ENCODE results near the gene AMH.
"Not testable (repeated sequence)": the region's sequence is repeated elsewhere in the genome, so short reads cannot be mapped to it uniquely, and the experiment has no call there.

AMH gene

DNA sequence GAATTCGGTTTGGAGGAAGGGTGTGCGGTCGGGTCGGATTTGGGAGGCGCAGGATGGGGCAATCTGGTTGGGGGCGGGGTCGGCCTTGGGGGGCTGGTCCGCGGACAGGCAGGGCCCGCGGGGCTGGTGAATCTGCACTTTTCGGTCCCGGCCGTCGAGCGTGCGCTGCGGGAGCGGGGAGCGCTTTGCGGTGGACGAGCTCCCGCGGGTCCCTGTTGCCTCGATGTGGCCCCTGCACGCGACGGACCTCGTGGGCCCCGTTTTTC is 21.0 kb downstream of the AMH start:
- DNase-seq (ENCODE audit: low read depth in 3 of 3), result no peak

- peak in 2 of 3 donors; percentile 55 to 71 for DNase-seq (ENCODE audit: low read depth in 3 of 3)
Measured at GRCh38 chr19:2270423-2271233, 21.5 kb downstream of the AMH start.

- no peak for DNase-seq (ENCODE audit: low read depth in 3 of 3)
Measured at GRCh38 chr19:2271234-2272103, 22.3 kb downstream of the AMH start.

DNA sequence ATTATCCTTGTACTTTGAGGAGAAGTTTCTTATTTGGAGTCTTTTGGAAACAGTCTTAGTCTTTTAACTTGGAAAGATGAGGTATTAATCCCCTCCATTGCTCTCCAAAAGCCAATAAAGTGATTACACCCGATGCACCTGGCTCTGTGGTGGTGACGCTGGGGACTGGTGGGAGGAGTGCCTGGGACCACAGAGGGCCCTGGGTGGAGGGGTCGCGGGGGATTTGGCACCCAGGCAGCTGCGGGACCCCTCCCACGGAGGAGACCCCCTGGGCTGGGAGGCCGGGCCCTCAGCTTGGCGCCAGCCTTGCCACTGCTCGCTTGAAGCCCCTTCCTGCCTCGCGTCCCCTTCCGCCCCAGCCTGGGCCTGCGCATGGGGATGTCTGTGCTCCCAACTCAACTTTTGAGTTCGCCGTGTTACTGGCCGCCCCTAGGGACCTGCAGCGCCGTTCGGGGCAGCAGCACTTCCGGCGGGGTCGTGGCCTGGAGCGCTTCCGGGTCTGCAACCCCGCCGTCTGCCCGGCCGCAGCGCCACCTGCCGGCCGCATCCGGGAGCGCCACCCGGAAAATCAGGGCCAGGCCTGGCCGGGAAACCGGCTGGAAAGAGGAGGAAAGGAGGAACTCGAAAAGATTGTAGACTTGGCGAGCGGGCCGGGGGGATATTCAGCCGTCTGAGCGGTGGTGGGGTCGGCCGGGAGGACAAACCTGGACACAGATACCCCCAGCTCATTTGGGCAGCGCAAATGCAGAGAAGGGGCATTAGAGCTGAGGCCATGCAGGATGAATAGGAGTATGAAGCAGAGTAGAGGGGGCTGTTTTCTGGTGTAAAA is 24.4 kb downstream of the AMH start:
- DNase-seq (ENCODE audit: low read depth in 3 of 3), result peak; percentile 67 to 77 (median 70)

- no peak for DNase-seq (ENCODE audit: low read depth in 3 of 3)
Measured at GRCh38 chr19:2274185-2274711, 25.1 kb downstream of the AMH start.

- DNase-seq (ENCODE audit: low read depth in 3 of 3), result no peak
Measured at GRCh38 chr19:2274931-2275535, 25.9 kb downstream of the AMH start.

DNA sequence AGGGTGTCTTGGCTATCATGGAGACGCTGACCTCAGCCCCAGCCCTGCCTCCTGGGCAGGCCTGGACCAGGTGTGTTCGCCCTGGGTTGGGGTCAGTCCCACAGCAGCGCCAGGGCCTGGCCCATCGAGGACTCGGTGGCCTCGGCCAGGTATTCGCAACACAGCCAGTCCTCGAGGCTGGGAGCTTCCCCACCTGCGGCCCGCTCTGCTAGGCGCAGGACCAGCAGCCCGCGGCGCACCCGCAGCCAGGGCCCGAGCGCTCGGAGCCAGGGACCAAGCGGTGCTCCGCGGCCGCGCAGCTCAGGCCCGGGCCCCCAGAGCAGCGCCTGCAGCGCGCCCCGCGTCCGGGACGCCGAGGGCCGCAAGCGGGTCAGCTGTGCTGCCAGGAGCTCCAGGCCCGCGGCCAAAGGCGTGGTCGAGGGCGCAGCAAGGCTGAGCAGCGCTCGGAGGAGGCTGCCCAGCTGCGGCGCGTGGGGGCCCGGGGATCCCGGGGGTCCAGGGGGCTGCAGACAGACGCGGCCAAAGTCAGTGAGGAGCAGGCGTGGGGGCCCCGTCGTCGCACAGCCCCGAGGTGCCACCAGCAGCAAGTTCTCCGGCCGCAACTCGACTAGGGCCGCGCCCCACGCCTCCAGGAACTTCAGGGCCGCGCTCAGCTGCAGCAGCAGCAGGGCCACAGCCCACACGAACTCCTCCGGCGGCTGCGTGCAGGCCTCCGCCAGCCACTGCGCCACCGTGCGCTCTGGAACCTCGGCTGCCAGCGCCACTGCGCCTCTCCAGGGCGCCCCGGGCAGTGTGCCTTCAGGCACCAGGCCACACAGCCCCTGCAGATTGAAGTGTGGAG is 26.7 kb downstream of the AMH start:
- DNase-seq (ENCODE audit: low read depth in 3 of 3), result no peak

- no peak for DNase-seq (ENCODE audit: low read depth in 3 of 3)
Measured at GRCh38 chr19:2276429-2276986, 27.4 kb downstream of the AMH start.

DNA sequence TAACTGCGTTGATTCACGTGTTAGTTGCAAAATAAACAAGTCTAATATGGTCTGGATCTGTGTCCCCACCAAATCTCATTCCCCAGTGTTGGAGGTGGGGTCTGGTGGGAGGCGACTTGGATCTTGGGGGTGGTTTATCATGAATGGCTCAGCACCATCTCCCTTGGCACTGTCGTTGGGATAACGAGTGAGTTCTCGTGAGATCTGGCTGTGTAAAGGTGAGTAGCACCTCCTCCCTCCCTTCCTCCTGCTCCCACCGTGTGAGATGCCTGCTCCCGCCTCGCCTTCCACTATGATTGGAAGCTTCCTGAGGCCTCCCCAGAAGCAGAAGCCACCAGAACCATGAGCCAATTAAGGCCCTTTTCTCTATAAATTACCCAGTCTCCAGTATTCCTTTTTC is 28.0 kb downstream of the AMH start:
- DNase-seq (ENCODE audit: low read depth in 3 of 3), result no peak

GRCh38 chr19:2278459-2279158 is 29.5 kb downstream of the AMH start:
- DNase-seq (ENCODE audit: low read depth in 3 of 3), result no peak

GRCh38 chr19:2280633-2281264 is 31.6 kb downstream of the AMH start:
- DNase-seq (ENCODE audit: low read depth in 3 of 3), result no peak

DNA sequence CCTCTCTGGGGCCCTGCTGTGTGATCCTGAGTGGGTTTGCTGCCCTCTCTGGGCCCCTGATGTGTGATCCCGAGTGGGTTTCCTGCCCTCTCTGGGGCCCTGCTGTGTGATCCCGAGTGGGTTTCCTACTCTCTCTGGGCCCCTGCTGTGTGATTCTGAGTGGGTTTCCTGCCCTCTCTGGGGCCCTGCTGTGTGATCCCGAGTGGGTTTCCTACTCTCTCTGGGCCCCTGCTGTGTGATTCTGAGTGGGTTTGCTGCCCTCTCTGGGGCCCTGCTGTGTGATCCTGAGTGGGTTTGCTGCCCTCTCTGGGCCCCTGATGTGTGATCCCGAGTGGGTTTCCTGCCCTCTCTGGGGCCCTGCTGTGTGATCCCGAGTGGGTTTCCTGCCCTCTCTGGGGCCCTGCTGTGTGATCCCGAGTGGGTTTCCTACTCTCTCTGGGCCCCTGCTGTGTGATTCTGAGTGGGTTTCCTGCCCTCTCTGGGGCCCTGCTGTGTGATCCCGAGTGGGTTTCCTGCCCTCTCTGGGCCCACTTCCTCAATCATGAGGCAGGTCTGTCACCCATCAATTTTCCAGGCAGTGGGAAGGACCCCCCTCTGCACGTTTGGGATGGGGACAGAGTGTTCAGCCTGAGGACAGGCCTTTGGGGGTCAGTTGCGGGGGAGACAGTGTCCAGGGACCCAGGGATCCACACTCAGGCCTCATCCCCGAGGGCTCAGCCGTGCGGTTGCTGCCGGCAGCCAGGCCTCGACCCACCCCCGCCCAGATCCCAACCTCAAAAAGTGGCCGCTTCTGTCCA is 32.3 kb downstream of the AMH start:
- DNase-seq (ENCODE audit: low read depth in 3 of 3), result not testable (repeated sequence)

GRCh38 chr19:2282062-2282861 is 33.1 kb downstream of the AMH start, which contains the start of gene PEAK3:
PEAK3 (minus strand) TSS chr19:2282175; CDS start chr19:2280931, 1,244 bp downstream.
- DNase-seq (ENCODE audit: low read depth in 3 of 3), result no peak

- DNase-seq (ENCODE audit: low read depth in 3 of 3), result no peak
Measured at GRCh38 chr19:2282862-2283237, 33.7 kb downstream of the AMH start.

GRCh38 chr19:2283835-2284507 is 34.8 kb downstream of the AMH start:
- DNase-seq (ENCODE audit: low read depth in 3 of 3), result no peak

DNA sequence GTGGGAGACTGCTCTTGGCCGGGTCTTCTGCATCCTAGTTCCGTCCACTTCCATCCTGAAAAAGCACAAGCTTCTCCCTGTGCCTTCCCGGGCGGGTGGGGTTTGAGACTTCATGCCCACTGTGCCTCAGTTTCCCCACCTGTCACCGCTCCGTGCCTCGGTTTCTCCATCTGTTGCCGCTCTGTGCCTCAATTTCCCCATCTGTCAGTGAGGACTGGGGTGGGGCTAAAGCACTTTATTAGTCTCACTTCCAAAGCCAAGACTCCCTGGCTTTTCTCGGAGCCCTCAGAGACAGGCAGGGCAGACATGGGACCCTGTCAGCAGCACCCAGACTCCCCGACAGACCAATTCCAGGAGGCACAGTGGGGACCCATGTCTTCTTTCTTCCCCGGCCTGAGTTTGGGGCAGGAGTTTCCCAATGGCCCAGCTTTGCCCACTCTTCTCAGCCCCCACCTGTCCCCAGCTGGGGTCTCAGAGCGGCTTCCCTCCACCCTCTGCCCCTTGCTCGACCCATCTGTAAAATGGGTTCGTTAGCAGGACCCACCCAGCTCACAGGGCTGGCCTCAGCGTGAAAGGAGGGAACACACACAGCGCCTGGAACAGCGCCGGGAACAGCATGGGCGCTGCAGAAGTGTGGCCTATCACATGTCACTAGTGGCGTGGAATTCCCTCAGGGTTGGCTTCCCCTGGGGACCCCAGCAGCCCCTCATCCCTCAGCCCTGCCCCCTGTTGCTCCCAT is 37.4 kb downstream of the AMH start:
- DNase-seq (ENCODE audit: low read depth in 3 of 3), result no peak
